ENCODE measurements around the gene ST6GALNAC3.

DNA sequence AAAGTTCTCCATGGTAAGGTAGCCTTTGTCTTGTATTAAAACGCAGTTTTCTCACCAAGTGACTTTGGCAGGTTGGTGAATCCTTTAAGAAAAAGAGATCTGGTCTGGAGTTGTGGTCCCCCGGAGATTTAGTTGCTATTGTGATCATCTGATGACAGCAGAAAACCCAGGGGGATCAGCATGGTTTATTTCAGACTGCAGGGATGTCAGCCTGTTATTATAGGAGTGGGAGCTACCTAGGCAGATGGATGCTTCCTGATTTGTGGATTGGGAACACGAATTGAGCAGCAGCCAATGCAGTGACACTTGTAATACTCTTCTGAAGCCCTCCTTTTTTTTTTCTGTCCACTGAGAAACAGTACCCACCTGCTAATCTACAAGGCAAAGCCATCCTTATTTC lies 150.2 kb downstream of the ST6GALNAC3 start:
- no peak for TF ChIP-seq EZH2phosphoT487 (IDR thresholded peaks at IDR 0.05; ENCODE audit: low read depth)
- TF ChIP-seq, protein P1, sequence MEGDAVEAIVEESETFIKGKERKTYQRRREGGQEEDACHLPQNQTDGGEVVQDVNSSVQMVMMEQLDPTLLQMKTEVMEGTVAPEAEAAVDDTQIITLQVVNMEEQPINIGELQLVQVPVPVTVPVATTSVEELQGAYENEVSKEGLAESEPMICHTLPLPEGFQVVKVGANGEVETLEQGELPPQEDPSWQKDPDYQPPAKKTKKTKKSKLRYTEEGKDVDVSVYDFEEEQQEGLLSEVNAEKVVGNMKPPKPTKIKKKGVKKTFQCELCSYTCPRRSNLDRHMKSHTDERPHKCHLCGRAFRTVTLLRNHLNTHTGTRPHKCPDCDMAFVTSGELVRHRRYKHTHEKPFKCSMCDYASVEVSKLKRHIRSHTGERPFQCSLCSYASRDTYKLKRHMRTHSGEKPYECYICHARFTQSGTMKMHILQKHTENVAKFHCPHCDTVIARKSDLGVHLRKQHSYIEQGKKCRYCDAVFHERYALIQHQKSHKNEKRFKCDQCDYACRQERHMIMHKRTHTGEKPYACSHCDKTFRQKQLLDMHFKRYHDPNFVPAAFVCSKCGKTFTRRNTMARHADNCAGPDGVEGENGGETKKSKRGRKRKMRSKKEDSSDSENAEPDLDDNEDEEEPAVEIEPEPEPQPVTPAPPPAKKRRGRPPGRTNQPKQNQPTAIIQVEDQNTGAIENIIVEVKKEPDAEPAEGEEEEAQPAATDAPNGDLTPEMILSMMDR (IDR thresholded peaks at IDR 0.05; ENCODE audit: low read depth, low read length) = no peak
